CD14-positive monocyte (primary cell): ENCODE measurements around the gene CYP2E1. TPM values are rescaled to one million over a fixed set of nuclear protein-coding genes. Genes with fewer than 3 reads are reported as not detected.
"Not testable (repeated sequence)": the region's sequence is repeated elsewhere in the genome, so short reads cannot be mapped to it uniquely, and the experiment has no call there.

Experiments used
- DNase-seq, 3 donors: peaks; one replicate each; pipeline ENCODE4 v3.0.0-alpha.2; 2011 to 2022
- H2AFZ ChIP-seq: 2 replicates; pipeline ENCODE4 v1.6.0; 2012; ENCODE audit warnings: mild to moderate bottlenecking, low read depth, low read length, inconsistent platforms; ENCODE audit not compliant: insufficient read depth, poor library complexity, severe bottlenecking
- H3K27ac ChIP-seq, 2 donors: 1 replicate in 1 of 2; 2 replicates in 1 of 2; pipeline ENCODE4 v1.5.1; 2012 to 2013; ENCODE audit warnings: low read length in 2 of 2, control low read depth in 1 of 2, inconsistent platforms in 1 of 2, low read depth in 1 of 2, mild to moderate bottlenecking in 1 of 2
- H3K27me3 ChIP-seq, 2 donors: one replicate each; pipeline versions ENCODE4 v1.6.0 to v1.6.1; 2011 to 2013; ENCODE audit warnings: low read length in 2 of 2; ENCODE audit not compliant: control insufficient read depth in 2 of 2, insufficient read depth in 2 of 2
- H3K36me3 ChIP-seq, 2 donors: replicated peaks in 1 of 2; 1 replicate in 1 of 2; 2 replicates in 1 of 2; pipeline versions ENCODE4 v1.5.1 to v1.6.1; 2012 to 2013; ENCODE audit warnings: low read length in 2 of 2, control low read depth in 1 of 2, inconsistent platforms in 1 of 2, mild to moderate bottlenecking in 1 of 2; ENCODE audit not compliant: insufficient read depth in 2 of 2, control insufficient read depth in 1 of 2
- H3K4me1 ChIP-seq, 2 donors: 1 replicate in 1 of 2; 2 replicates in 1 of 2; pipeline versions ENCODE4 v1.5.1 to v1.6.1; 2012 to 2013; ENCODE audit warnings: low read length in 2 of 2, control low read depth in 1 of 2, inconsistent platforms in 1 of 2, mild to moderate bottlenecking in 1 of 2, moderate library complexity in 1 of 2; ENCODE audit not compliant: insufficient read depth in 2 of 2, control insufficient read depth in 1 of 2
- H3K4me2 ChIP-seq: replicated peaks from 2 replicates; pipeline ENCODE3; 2012; ENCODE audit warnings: low read length, moderate library complexity, mild to moderate bottlenecking; ENCODE audit not compliant: poor library complexity, severe bottlenecking; ENCODE audit errors: extremely low read depth
- H3K4me3 ChIP-seq, 3 experiments: fragments of 200-600 bp in 1 of 3; sonication (generic) in 1 of 3; replicated peaks in 1 of 3; 1 replicate in 2 of 3; 2 replicates in 1 of 3; pipeline ENCODE4 v1.5.1; 2011 to 2013; ENCODE audit warnings: low read length in 3 of 3, mild to moderate bottlenecking in 3 of 3, control low read depth in 2 of 3, low read depth in 2 of 3, inconsistent platforms in 1 of 3, moderate library complexity in 1 of 3
- H3K79me2 ChIP-seq: 2 replicates; pipeline ENCODE4 v1.6.0; 2012; ENCODE audit warnings: mild to moderate bottlenecking, control low read depth, inconsistent platforms, low read length, moderate library complexity; ENCODE audit not compliant: insufficient read depth
- H3K9ac ChIP-seq: 2 replicates; pipeline ENCODE4 v1.6.0; 2017; ENCODE audit warnings: low read length, mild to moderate bottlenecking; ENCODE audit not compliant: insufficient read depth, poor library complexity, severe bottlenecking
- H3K9me3 ChIP-seq, 2 donors: replicated peaks in 1 of 2; 1 replicate in 1 of 2; 2 replicates in 1 of 2; pipeline versions ENCODE4 v1.5.1 to v1.6.1; 2012 to 2013; ENCODE audit warnings: low read length in 2 of 2, control low read depth in 1 of 2; ENCODE audit not compliant: control insufficient read depth in 1 of 2, insufficient read depth in 1 of 2
- H4K20me1 ChIP-seq: 2 replicates; pipeline ENCODE4 v1.6.0; 2012; ENCODE audit warnings: mild to moderate bottlenecking, low read length, control low read depth, moderate library complexity; ENCODE audit not compliant: insufficient read depth
- H3K27ac Mint-ChIP-seq, 7 donors: one replicate each; pipeline ENCODE4 v1.8.0; 2020; ENCODE audit warnings: mild to moderate bottlenecking in 7 of 7, mixed read lengths in 7 of 7, moderate library complexity in 6 of 7, inconsistent platforms in 2 of 7
- H3K27me3 Mint-ChIP-seq, 3 donors: one replicate each; pipeline ENCODE4 v1.8.0; 2021 to 2022; ENCODE audit warnings: low read depth in 3 of 3, mild to moderate bottlenecking in 3 of 3, mixed read lengths in 3 of 3, moderate library complexity in 3 of 3, inconsistent platforms in 1 of 3
- H3K36me3 Mint-ChIP-seq, 2 donors: one replicate each; pipeline ENCODE4 v1.8.0; 2020; ENCODE audit warnings: mixed read lengths in 2 of 2, inconsistent platforms in 1 of 2, mild to moderate bottlenecking in 1 of 2
- H3K4me1 Mint-ChIP-seq: one replicate; pipeline ENCODE4 v1.8.0; 2020; ENCODE audit warnings: mild to moderate bottlenecking, mixed read lengths
- H3K4me3 Mint-ChIP-seq, 2 donors: one replicate each; pipeline ENCODE4 v1.8.0; 2020; ENCODE audit warnings: mild to moderate bottlenecking in 2 of 2, mixed read lengths in 2 of 2, moderate library complexity in 1 of 2
- H3K9me3 Mint-ChIP-seq, 7 donors: one replicate each; pipeline ENCODE4 v1.8.0; 2020 to 2022; ENCODE audit warnings: mixed read lengths in 7 of 7, mild to moderate bottlenecking in 6 of 7, moderate library complexity in 6 of 7, inconsistent platforms in 2 of 7
- CTCF ChIP-seq: fragments of 200-600 bp; IDR thresholded peaks from one replicate; pipeline ENCODE4 v1.8.0; 2022; ENCODE audit warnings: antibody characterized with exemption, mild to moderate bottlenecking
- WGBS: methylation state at CpG from one replicate; pipeline ENCODE4 v1.1.5; 2013; ENCODE audit warnings: missing lambda C conversion rate; ENCODE audit not compliant: insufficient coverage; 5-methylcytosine and 5-hydroxymethylcytosine counted together
- intact Hi-C, 2 donors: fragments of 100-400 bp; cut with micrococcal nuclease; formaldehyde crosslinking; loops; one replicate each; pipeline versions ENCODE4 v1.15.0 to v1.15.1; 2023
- polyA plus RNA-seq, 3 donors: library from polyadenylated mRNA; depleted of rRNA in 1 of 3; unstranded in 2 of 3; stranded (reverse) in 1 of 3; fragments of 300-500 nt in 2 of 3; fragments of >200 nt in 1 of 3; fragmentation: Illumina TruSeq in 2 of 3; gene quantifications; 1 replicate in 2 of 3; 2 replicates in 1 of 3; pipeline ENCODE4 v1.2.3, GENCODE V29; 2012 to 2021

The CYP2E1 gene
- polyA plus RNA-seq, 3 donors: not detected

- Mint-ChIP-seq H3K36me3 (no peaks in the 10 kb centered on the region), H3K9me3 (peaks cover 0 to 10% (median 7%) of the 10 kb centered on the region in 7 donors), H3K27me3 (peaks cover 15 to 22% (median 20%) of the 10 kb centered on the region in 3 donors), H3K27ac (no peak overlapping the region), H3K4me3 (no peak overlapping the region), H3K4me1 (peaks cover 6% of the 10 kb centered on the region)
- no peak overlapping the region for H3K4me3 ChIP-seq
- H2AFZ ChIP-seq: no peak overlapping the region
- no peak for DNase-seq
- WGBS: no CpG with 5 or more reads among the region's 4 CpGs
- peaks cover 0 to 4% of the 10 kb centered on the region in 2 donors for H3K9me3 ChIP-seq
- H3K79me2 ChIP-seq: no peaks in the 10 kb centered on the region
- H3K9ac ChIP-seq: no peak overlapping the region
- H3K36me3 ChIP-seq: no peaks in the 10 kb centered on the region
- no peak overlapping the region for H3K4me2 ChIP-seq
- H4K20me1 ChIP-seq: no peaks in the 10 kb centered on the region
- H3K4me1 ChIP-seq: peaks cover 7 to 9% of the 10 kb centered on the region in 2 donors
- intact Hi-C loops: loop anchor here in 1 of 2 donors (5.0 kb wide), 1 partner anchor 188 kb away; no protein-coding TSS in a partner anchor
- peaks cover 11 to 20% of the 10 kb centered on the region in 2 donors for H3K27me3 ChIP-seq
- H3K27ac ChIP-seq: no peak overlapping the region
- TF ChIP-seq CTCF: no peak
These were observed 11.7 kb upstream of the CYP2E1 start for GRCh38 chr10:133515471-133515870.

- no peak for DNase-seq
- Histone ChIP-seq H3K79me2 (no peaks in the 10 kb centered on the region), H4K20me1 (no peaks in the 10 kb centered on the region), H3K27me3 (peaks cover 8 to 23% of the 10 kb centered on the region in 2 donors), H3K4me2 (no peak overlapping the region), H3K4me3 (no peak overlapping the region), H3K9me3 (peaks cover 0 to 4% of the 10 kb centered on the region in 2 donors), H3K27ac (no peak overlapping the region), H2AFZ (no peak overlapping the region), H3K9ac (no peak overlapping the region), H3K36me3 (no peaks in the 10 kb centered on the region), H3K4me1 (peaks cover 9 to 10% of the 10 kb centered on the region in 2 donors)
- 0% methylated on average over 1 of the region's 4 CpGs for WGBS
- no peak overlapping the region for H3K27ac Mint-ChIP-seq
- H3K36me3 Mint-ChIP-seq: no peaks in the 10 kb centered on the region
- no peak overlapping the region for H3K4me3 Mint-ChIP-seq
- no peak for TF ChIP-seq CTCF
- intact Hi-C loops: loop anchor here in 1 of 2 donors (5.0 kb wide), 1 partner anchor 189 kb away; no protein-coding TSS in a partner anchor
- peaks cover 11% of the 10 kb centered on the region for H3K4me1 Mint-ChIP-seq
- peaks cover 0 to 11% (median 6%) of the 10 kb centered on the region in 7 donors for H3K9me3 Mint-ChIP-seq
- peaks cover 16 to 26% (median 26%) of the 10 kb centered on the region in 3 donors for H3K27me3 Mint-ChIP-seq
These were observed 11.1 kb upstream of the CYP2E1 start for GRCh38 chr10:133516057-133516456.

- WGBS: 100% methylated on average over 3 of the region's 5 CpGs
- H3K27ac Mint-ChIP-seq: not testable (repeated sequence)
These were observed 8.6 kb upstream of the CYP2E1 start for GRCh38 chr10:133518517-133518916.

More at GRCh38 chr10:133518517-133518916, 8.6 kb upstream of the CYP2E1 start:
- Histone ChIP-seq H3K4me1 (peaks cover 9 to 10% of the 10 kb centered on the region in 2 donors), H3K27me3 (peaks cover 0 to 16% of the 10 kb centered on the region in 2 donors), H3K9me3 (peaks cover under 1 to 15% of the 10 kb centered on the region in 2 donors)
- H2AFZ ChIP-seq, DNase-seq, H3K9ac ChIP-seq, H3K27ac ChIP-seq, H4K20me1 ChIP-seq, H3K4me2 ChIP-seq, H3K79me2 ChIP-seq, H3K4me3 ChIP-seq, H3K36me3 ChIP-seq, H3K4me3 Mint-ChIP-seq, H3K36me3 Mint-ChIP-seq: not testable (repeated sequence)
- peaks cover 11% of the 10 kb centered on the region for H3K4me1 Mint-ChIP-seq
- peaks cover 12 to 35% (median 35%) of the 10 kb centered on the region in 3 donors for H3K27me3 Mint-ChIP-seq
- peaks cover 0 to 23% (median 15%) of the 10 kb centered on the region in 7 donors for H3K9me3 Mint-ChIP-seq
- intact Hi-C loops: loop anchor here in 1 of 2 donors (5.0 kb wide), 1 partner anchor 191 kb away; no protein-coding TSS in a partner anchor
